Measurements from ENCODE around the gene NAA38.

Gene NAA38

DNA sequence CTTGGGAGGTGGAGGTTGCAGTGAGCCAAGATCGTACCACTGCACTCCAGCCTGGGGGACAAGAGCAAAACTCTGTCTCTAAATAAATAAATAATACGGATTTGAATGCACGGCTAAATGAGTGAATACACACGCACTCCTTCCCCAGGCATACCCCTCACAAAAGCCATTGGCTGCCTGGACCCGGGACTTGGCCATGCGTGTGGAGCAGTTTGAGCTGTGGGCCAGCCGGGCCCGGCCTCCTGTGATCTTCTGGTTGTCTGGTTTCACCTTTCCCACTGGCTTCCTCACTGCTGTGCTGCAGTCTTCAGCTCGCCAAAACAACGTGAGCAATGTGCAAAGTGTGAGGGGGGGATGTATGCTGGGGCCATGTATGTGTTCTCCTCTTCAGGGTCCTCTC is 24.9 kb downstream of the NAA38 start:
- Histone ChIP-seq H3K4me3 (ENCODE audit: low read length in 2 of 2) (no peak overlapping the region), H3K27ac (ENCODE audit: low read length) (no peak overlapping the region), H3K36me3 (ENCODE audit: control insufficient read depth in 2 of 2, insufficient read depth in 2 of 2, low read length in 2 of 2) (no peaks in the 10 kb centered on the region), H3K9ac (ENCODE audit: low read length in 2 of 2) (no peak overlapping the region), H3K9me3 (ENCODE audit: control insufficient read depth in 2 of 2, low read length in 2 of 2) (no peaks in the 10 kb centered on the region), H3K4me1 (ENCODE audit: control insufficient read depth, insufficient read depth, low read length) (peaks cover 27% of the 10 kb centered on the region), H3K27me3 (ENCODE audit: control insufficient read depth in 1 of 2, insufficient read depth in 2 of 2, low read length in 2 of 2) (peaks cover 0 to 2% of the 10 kb centered on the region in 2 donors)

GRCh38 chr17:7831233-7831632 is 26.1 kb downstream of the NAA38 start:
- H3K27ac ChIP-seq (ENCODE audit: low read length), result no peak overlapping the region
- H3K9me3 ChIP-seq (ENCODE audit: control insufficient read depth in 2 of 2, low read length in 2 of 2), result no peaks in the 10 kb centered on the region
- H3K4me1 ChIP-seq (ENCODE audit: control insufficient read depth, insufficient read depth, low read length), result peaks cover 15% of the 10 kb centered on the region
- H3K4me3 ChIP-seq (ENCODE audit: low read length in 2 of 2), result no peak overlapping the region
- H3K27me3 ChIP-seq (ENCODE audit: control insufficient read depth in 1 of 2, insufficient read depth in 2 of 2, low read length in 2 of 2), result peaks cover 0 to 2% of the 10 kb centered on the region in 2 donors
- H3K9ac ChIP-seq (ENCODE audit: low read length in 2 of 2), result no peak overlapping the region
- H3K36me3 ChIP-seq (ENCODE audit: control insufficient read depth in 2 of 2, insufficient read depth in 2 of 2, low read length in 2 of 2), result no peaks in the 10 kb centered on the region

- Histone ChIP-seq H3K27me3 (ENCODE audit: control insufficient read depth in 1 of 2, insufficient read depth in 2 of 2, low read length in 2 of 2) (peaks cover 0 to 2% of the 10 kb centered on the region in 2 donors), H3K4me1 (ENCODE audit: control insufficient read depth, insufficient read depth, low read length) (peaks cover 10% of the 10 kb centered on the region), H3K9ac (ENCODE audit: low read length in 2 of 2) (no peak overlapping the region), H3K9me3 (ENCODE audit: control insufficient read depth in 2 of 2, low read length in 2 of 2) (no peaks in the 10 kb centered on the region), H3K36me3 (ENCODE audit: control insufficient read depth in 2 of 2, insufficient read depth in 2 of 2, low read length in 2 of 2) (no peaks in the 10 kb centered on the region), H3K4me3 (ENCODE audit: low read length in 2 of 2) (no peak overlapping the region), H3K27ac (ENCODE audit: low read length) (no peak overlapping the region)
Measured at GRCh38 chr17:7830616-7831015, 26.7 kb downstream of the NAA38 start.

- peaks cover 3% of the 10 kb centered on the region for H3K4me1 ChIP-seq (ENCODE audit: control insufficient read depth, insufficient read depth, low read length)
- no peak overlapping the region for H3K4me3 ChIP-seq (ENCODE audit: low read length in 2 of 2)
- no peaks in the 10 kb centered on the region for H3K9me3 ChIP-seq (ENCODE audit: control insufficient read depth in 2 of 2, low read length in 2 of 2)
- H3K27ac ChIP-seq (ENCODE audit: low read length), result no peak overlapping the region
- no peaks in the 10 kb centered on the region for H3K36me3 ChIP-seq (ENCODE audit: control insufficient read depth in 2 of 2, insufficient read depth in 2 of 2, low read length in 2 of 2)
- H3K27me3 ChIP-seq (ENCODE audit: control insufficient read depth in 1 of 2, insufficient read depth in 2 of 2, low read length in 2 of 2), result peaks cover 4% of the 10 kb centered on the region in 2 donors
- H3K9ac ChIP-seq (ENCODE audit: low read length in 2 of 2), result no peak overlapping the region
Measured at GRCh38 chr17:7825206-7825990, 32.0 kb downstream of the NAA38 start.

DNA sequence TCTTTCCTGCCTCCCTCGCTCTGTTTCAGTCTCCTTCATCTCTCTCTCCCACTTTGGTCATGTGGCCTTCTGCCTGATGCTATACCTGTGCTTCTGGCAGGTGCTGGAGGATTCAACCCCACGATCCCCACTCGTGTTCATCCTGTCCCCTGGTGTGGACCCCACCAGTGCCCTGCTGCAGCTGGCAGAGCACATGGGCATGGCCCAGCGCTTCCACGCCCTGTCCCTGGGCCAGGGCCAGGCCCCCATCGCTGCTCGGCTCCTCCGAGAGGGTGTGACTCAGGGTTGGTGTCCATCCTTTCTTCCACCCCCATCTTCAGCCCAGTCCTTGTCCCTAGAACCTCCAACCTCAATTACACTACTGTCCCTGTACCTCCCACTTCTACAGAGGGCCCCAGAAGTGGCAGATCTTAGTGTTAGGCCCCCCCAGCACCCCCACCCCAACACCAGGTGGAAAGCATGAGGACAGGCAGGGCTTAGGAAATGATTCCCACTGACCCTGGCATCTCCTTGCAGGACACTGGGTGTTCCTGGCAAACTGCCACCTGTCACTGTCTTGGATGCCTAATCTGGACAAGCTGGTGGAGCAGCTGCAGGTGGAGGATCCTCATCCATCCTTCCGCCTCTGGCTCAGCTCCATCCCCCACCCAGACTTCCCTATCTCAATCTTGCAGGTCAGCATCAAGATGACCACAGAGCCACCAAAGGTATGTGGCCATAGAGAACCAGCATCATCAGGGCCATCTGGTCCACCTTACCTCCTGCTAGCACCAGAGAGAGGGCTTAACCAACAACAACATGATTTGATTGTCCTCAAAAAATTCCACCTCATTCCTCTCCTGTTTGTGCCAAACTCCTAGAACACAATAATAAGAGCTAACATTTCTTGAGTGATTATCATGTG is 33.1 kb downstream of the NAA38 start:
- Histone ChIP-seq H3K9ac (ENCODE audit: low read length in 2 of 2) (no peak overlapping the region), H3K27me3 (ENCODE audit: control insufficient read depth in 1 of 2, insufficient read depth in 2 of 2, low read length in 2 of 2) (peaks cover 2 to 4% of the 10 kb centered on the region in 2 donors), H3K4me3 (ENCODE audit: low read length in 2 of 2) (no peak overlapping the region), H3K36me3 (ENCODE audit: control insufficient read depth in 2 of 2, insufficient read depth in 2 of 2, low read length in 2 of 2) (no peaks in the 10 kb centered on the region), H3K4me1 (ENCODE audit: control insufficient read depth, insufficient read depth, low read length) (peaks cover 3% of the 10 kb centered on the region), H3K27ac (ENCODE audit: low read length) (no peak overlapping the region), H3K9me3 (ENCODE audit: control insufficient read depth in 2 of 2, low read length in 2 of 2) (no peaks in the 10 kb centered on the region)

DNA sequence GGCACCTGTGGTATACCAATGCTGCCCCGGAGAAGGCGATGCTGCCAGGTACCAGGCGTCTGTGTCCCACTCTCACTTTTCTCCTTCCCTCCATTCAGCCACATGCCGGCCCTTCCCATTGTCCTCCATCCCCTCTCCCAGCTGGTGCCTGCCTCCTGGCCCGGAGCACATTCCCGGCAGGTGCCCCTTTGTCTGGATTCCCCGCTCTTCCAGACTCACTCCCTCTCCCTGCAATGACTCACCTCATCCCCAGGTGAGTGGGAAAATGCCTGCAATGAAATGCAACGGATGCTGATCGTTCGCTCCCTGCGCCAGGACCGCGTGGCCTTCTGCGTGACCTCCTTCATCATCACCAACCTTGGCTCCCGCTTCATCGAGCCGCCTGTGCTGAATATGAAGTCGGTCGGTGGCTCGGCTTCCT is 33.8 kb downstream of the NAA38 start:
- H3K4me3 ChIP-seq (ENCODE audit: low read length in 2 of 2), result no peak overlapping the region

GRCh38 chr17:7822126-7822525 is 35.2 kb downstream of the NAA38 start:
- peaks cover 4 to 5% of the 10 kb centered on the region in 2 donors for H3K27me3 ChIP-seq (ENCODE audit: control insufficient read depth in 1 of 2, insufficient read depth in 2 of 2, low read length in 2 of 2)
- no peak overlapping the region for H3K9ac ChIP-seq (ENCODE audit: low read length in 2 of 2)
- H3K27ac ChIP-seq (ENCODE audit: low read length), result no peak overlapping the region
- H3K36me3 ChIP-seq (ENCODE audit: control insufficient read depth in 2 of 2, insufficient read depth in 2 of 2, low read length in 2 of 2), result no peaks in the 10 kb centered on the region
- no peak overlapping the region for H3K4me3 ChIP-seq (ENCODE audit: low read length in 2 of 2)
- peaks cover 3% of the 10 kb centered on the region for H3K4me1 ChIP-seq (ENCODE audit: control insufficient read depth, insufficient read depth, low read length)
- H3K9me3 ChIP-seq (ENCODE audit: control insufficient read depth in 2 of 2, low read length in 2 of 2), result no peaks in the 10 kb centered on the region

More for the DNA sequence above, 33.8 kb downstream of the NAA38 start:
- no peaks in the 10 kb centered on the region for H3K36me3 ChIP-seq (ENCODE audit: control insufficient read depth in 2 of 2, insufficient read depth in 2 of 2, low read length in 2 of 2)
- no peak overlapping the region for H3K27ac ChIP-seq (ENCODE audit: low read length)
- peaks cover 3% of the 10 kb centered on the region for H3K4me1 ChIP-seq (ENCODE audit: control insufficient read depth, insufficient read depth, low read length)
- no peaks in the 10 kb centered on the region for H3K9me3 ChIP-seq (ENCODE audit: control insufficient read depth in 2 of 2, low read length in 2 of 2)
- H3K9ac ChIP-seq (ENCODE audit: low read length in 2 of 2), result no peak overlapping the region
- H3K27me3 ChIP-seq (ENCODE audit: control insufficient read depth in 1 of 2, insufficient read depth in 2 of 2, low read length in 2 of 2), result peaks cover 2 to 4% of the 10 kb centered on the region in 2 donors

DNA sequence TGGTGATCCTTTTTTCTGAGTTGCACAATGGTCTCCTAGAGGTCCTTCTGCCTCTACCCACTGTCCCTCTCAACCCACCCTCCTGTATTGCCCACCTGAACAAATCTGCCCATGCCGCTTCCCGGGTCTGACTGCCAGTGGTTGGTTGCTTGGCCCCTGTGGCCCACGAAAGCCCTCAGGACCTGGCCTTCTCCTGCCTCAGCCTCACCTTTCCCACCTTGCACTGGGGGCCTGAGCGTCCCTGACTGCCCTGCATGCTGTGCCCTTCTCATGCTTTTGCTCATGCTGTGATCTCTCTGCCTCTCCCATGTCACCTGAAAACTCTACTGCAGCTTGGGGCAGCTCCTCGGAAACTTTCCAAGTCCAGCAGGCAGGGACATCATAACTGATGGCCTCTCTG is 37.1 kb downstream of the NAA38 start:
- no peak overlapping the region for H3K9ac ChIP-seq (ENCODE audit: low read length in 2 of 2)
- H3K27ac ChIP-seq (ENCODE audit: low read length), result no peak overlapping the region
- H3K27me3 ChIP-seq (ENCODE audit: control insufficient read depth in 1 of 2, insufficient read depth in 2 of 2, low read length in 2 of 2), result peaks cover 9 to 12% of the 10 kb centered on the region in 2 donors
- no peaks in the 10 kb centered on the region for H3K36me3 ChIP-seq (ENCODE audit: control insufficient read depth in 2 of 2, insufficient read depth in 2 of 2, low read length in 2 of 2)
- H3K9me3 ChIP-seq (ENCODE audit: control insufficient read depth in 2 of 2, low read length in 2 of 2), result no peaks in the 10 kb centered on the region
- H3K4me1 ChIP-seq (ENCODE audit: control insufficient read depth, insufficient read depth, low read length), result peaks cover 3% of the 10 kb centered on the region
- no peak overlapping the region for H3K4me3 ChIP-seq (ENCODE audit: low read length in 2 of 2)

DNA sequence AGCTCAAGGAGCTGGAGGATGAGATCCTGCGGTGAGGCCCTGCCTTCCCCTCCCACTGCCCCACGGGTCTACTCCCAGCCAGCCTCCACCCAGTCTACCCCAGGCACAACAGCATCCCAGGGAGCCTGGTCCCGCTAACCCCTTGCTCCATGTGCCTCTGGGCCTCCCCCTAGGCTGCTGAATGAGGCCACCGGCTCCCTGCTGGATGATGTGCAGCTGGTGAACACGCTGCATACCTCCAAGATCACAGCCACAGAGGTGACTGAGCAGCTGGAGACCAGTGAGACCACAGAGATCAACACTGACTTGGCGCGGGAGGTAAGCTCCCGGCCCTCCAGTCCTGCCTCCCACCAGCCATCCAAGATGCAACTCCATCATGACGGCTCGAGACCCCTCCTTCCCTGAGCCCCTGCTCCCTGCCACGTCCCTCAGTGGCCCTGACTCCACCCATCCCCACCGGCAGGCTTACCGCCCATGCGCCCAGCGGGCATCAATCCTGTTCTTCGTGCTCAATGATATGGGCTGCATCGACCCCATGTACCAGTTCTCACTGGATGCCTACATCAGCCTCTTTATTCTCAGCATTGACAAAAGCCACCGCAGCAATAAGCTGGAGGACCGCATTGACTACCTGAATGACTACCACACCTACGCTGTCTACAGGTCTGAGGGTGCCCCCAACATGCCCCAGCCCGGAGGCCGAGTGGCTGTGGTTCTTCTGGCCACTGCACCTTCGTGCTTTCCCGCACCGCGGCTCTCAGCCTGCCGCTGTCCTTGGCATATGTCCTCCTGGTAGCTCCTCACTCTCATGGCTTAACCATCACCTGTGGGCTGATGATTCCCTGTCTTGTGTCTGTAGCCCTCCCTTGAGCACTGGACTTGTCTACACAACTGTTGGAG is 38.4 kb downstream of the NAA38 start:
- H3K9me3 ChIP-seq (ENCODE audit: control insufficient read depth in 2 of 2, low read length in 2 of 2), result no peaks in the 10 kb centered on the region
- H3K9ac ChIP-seq (ENCODE audit: low read length in 2 of 2), result no peak overlapping the region
- no peak overlapping the region for H3K4me3 ChIP-seq (ENCODE audit: low read length in 2 of 2)
- no peak overlapping the region for H3K27ac ChIP-seq (ENCODE audit: low read length)
- no peaks in the 10 kb centered on the region for H3K36me3 ChIP-seq (ENCODE audit: control insufficient read depth in 2 of 2, insufficient read depth in 2 of 2, low read length in 2 of 2)
- H3K4me1 ChIP-seq (ENCODE audit: control insufficient read depth, insufficient read depth, low read length), result peaks cover 3% of the 10 kb centered on the region
- peaks cover 7 to 12% of the 10 kb centered on the region in 2 donors for H3K27me3 ChIP-seq (ENCODE audit: control insufficient read depth in 1 of 2, insufficient read depth in 2 of 2, low read length in 2 of 2)

- no peak overlapping the region for H3K4me3 ChIP-seq (ENCODE audit: low read length in 2 of 2)
- H3K4me1 ChIP-seq (ENCODE audit: control insufficient read depth, insufficient read depth, low read length), result peaks cover 3% of the 10 kb centered on the region
- no peak overlapping the region for H3K9ac ChIP-seq (ENCODE audit: low read length in 2 of 2)
- no peak overlapping the region for H3K27ac ChIP-seq (ENCODE audit: low read length)
- H3K36me3 ChIP-seq (ENCODE audit: control insufficient read depth in 2 of 2, insufficient read depth in 2 of 2, low read length in 2 of 2), result no peaks in the 10 kb centered on the region
- H3K9me3 ChIP-seq (ENCODE audit: control insufficient read depth in 2 of 2, low read length in 2 of 2), result no peaks in the 10 kb centered on the region
- H3K27me3 ChIP-seq (ENCODE audit: control insufficient read depth in 1 of 2, insufficient read depth in 2 of 2, low read length in 2 of 2), result peaks cover 5 to 12% of the 10 kb centered on the region in 2 donors
Measured at GRCh38 chr17:7818026-7818425, 39.3 kb downstream of the NAA38 start.

Data from stomach smooth muscle (tissue), 2 donors.